GM12865 (cell line): ENCODE measurements around the gene HOMER2.
"Not testable (repeated sequence)": the region's sequence is repeated elsewhere in the genome, so short reads cannot be mapped to it uniquely, and the experiment has no call there.

ENCODE experiments used
- DNase-seq: peaks from one replicate; pipeline ENCODE4 v3.0.0; 2010; ENCODE audit warnings: low read depth
- H3K4me3 ChIP-seq: 2 replicates; pipeline ENCODE4 v1.5.1; 2011; ENCODE audit warnings: mild to moderate bottlenecking, low read depth, low read length, control low read depth
- CTCF ChIP-seq: IDR thresholded peaks from 2 replicates; pipeline ENCODE4 v1.5.1; 2011; ENCODE audit warnings: low read length, control low read depth, low read depth, inconsistent platforms; ENCODE audit not compliant: insufficient read depth; ENCODE audit errors: missing control alignments

HOMER2 gene

GRCh38 chr15:82871358-82871757 is 81.2 kb downstream of the HOMER2 start:
- TF ChIP-seq CTCF = no peak
- DNase-seq = no peak
- no peak overlapping the region for H3K4me3 ChIP-seq

DNA sequence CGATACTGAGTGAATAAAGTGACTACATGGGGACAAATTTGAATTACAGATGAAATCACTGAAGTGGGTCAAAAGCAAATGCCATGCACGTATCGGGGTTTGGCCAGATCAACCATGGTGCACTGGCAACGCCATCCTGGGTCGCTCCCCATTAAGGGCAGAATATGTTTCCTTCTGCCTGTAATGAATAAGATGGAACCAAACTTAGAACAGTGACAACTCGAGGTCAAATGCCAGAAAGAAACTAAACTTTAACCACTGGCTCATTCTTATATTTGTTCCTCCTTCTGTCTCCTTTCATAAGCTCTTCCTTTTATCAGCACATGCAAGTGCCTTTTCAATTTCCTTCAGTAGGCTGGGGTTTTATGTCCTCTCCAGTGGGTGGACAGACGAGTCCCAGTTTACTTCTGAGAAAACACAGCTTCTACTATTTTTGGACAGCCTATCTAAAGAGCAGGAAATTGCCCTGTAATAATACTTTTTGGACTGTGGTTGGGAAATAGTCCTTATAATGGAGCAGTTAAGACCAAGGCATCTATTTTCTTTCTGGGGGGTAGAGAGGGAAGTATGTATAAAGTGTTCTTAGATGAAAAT is 81.7 kb downstream of the HOMER2 start:
- DNase-seq = no peak
- no peak overlapping the region for H3K4me3 ChIP-seq
- TF ChIP-seq CTCF = no peak

DNA sequence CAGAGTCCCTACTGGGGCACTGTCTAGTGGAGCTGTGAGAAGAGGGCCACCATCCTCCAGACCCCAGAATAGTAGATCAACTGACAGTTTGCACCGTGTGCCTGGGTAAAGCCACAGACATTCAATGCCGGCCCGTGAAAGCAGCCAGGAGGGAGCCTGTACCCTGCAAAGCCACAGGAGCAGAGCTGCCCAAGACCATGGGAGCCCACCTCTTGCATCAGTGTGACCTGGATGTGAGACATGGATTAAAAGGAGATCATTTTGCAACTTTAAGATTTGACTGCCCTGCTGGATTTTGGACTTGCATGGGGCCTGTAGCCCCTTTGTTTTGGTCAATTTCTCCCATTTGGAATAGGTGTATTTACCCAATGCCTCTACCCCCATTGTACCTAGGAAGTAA is 86.5 kb downstream of the HOMER2 start:
- not testable (repeated sequence) for H3K4me3 ChIP-seq, DNase-seq

- not testable (repeated sequence) for DNase-seq, H3K4me3 ChIP-seq
Measured at GRCh38 chr15:82865581-82865980, 86.9 kb downstream of the HOMER2 start.

DNA sequence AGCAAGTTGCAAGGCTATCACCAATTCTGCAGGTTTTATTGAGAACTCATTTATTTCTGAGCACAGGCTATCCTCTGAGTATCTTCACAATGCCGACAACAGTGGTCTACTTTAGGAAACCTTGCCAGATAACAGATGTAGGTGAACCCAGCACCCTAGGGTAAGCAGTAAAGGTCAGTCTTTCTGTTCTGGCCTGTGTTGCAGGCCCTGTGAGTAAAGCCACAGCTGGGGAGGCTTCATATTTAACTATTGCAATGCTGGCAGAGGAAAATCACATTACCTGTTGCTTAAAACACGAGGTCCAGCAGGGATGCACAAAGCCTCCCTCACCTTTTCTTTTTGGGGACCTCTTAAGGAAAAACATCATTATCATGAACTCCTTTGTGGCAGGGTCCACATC is 87.6 kb downstream of the HOMER2 start:
- no peak for DNase-seq
- TF ChIP-seq CTCF = no peak
- H3K4me3 ChIP-seq = no peak overlapping the region

GRCh38 chr15:82862886-82863285 is 89.6 kb downstream of the HOMER2 start:
- DNase-seq = no peak
- no peak overlapping the region for H3K4me3 ChIP-seq
- no peak for TF ChIP-seq CTCF

DNA sequence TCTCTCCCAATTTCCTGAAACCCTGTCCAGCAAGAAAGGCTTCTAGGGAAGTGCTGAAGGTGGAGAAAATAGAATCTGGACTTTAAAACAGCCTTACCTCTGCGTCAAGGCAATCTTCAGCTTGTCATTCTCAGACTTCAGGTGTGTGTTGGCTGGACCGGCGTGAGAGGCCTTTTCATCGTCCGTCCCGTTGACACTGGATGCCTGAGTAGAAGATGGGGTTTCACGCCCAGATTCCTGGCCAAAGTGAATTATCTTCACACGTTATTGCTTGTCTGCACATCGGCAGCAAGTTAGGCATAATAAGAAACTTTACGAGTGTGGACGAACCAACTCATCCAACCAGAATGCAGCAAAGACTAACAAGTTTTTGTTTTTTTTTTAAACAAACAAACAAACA is 93.6 kb downstream of the HOMER2 start:
- H3K4me3 ChIP-seq = no peak overlapping the region
- no peak for DNase-seq
- no peak for TF ChIP-seq CTCF

DNA sequence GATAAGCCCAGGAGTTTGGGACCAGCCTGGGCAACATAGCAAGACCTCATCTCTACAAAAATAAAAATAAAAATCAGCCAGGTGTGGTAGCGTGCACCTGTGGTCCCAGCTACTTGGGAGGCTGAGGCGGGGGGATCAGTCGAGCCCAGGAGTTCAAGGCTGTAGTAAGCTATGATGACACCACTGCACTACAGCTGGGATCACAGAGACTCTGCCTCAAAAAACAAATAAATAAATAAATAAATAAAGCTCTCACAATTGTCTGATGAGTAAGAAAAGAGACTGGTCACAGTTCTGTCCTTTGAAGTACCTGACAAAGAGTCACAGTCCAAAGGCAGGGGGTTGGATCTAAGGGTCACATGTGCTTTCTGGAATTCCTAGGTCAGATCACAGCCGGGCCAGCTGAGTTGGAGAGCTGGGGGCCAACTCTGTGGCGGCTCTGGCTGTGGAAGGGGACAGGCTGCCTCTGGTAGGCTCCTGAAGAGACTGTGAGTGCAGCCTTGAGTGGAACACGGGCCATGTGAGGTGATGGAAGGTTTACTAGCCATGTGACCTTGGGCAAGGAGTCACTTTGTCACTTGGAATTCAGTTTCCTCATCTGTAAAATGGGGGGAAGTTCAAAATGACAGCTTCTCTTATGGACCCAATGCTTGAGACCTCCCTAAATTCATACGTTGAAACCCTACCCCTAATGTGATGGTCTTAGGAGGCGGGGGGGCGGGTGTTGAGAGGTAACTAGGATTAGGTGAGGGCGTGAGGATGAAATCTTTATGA is 95.9 kb downstream of the HOMER2 start:
- no peak overlapping the region for H3K4me3 ChIP-seq
- TF ChIP-seq CTCF = no peak
- no peak for DNase-seq
